HUES6 (cell line): ENCODE measurements around the gene RAP1GAP2.

ENCODE experiments used
- H3K27ac ChIP-seq: 2 replicates; pipeline ENCODE4 v1.7.0; 2013; ENCODE audit warnings: low read depth, mild to moderate bottlenecking, low read length, inconsistent platforms
- H3K27me3 ChIP-seq: 2 replicates; pipeline ENCODE4 v1.6.1; 2013; ENCODE audit warnings: low read length; ENCODE audit not compliant: control insufficient read depth, insufficient read depth
- H3K36me3 ChIP-seq: 2 replicates; pipeline ENCODE4 v1.6.1; 2013; ENCODE audit warnings: low read length; ENCODE audit not compliant: control insufficient read depth, insufficient read depth
- H3K4me1 ChIP-seq: 2 replicates; pipeline ENCODE4 v1.6.1; 2013; ENCODE audit warnings: low read length; ENCODE audit not compliant: control insufficient read depth, insufficient read depth
- H3K4me3 ChIP-seq: 2 replicates; pipeline ENCODE4 v1.5.1; 2013; ENCODE audit warnings: low read depth, low read length
- H3K9ac ChIP-seq: one replicate; pipeline ENCODE4 v1.6.1; 2013; ENCODE audit warnings: mild to moderate bottlenecking, low read length
- H3K9me3 ChIP-seq: 2 replicates; pipeline ENCODE4 v1.6.1; 2013; ENCODE audit warnings: low read depth, low read length; ENCODE audit not compliant: control insufficient read depth, insufficient read depth

Gene RAP1GAP2

DNA sequence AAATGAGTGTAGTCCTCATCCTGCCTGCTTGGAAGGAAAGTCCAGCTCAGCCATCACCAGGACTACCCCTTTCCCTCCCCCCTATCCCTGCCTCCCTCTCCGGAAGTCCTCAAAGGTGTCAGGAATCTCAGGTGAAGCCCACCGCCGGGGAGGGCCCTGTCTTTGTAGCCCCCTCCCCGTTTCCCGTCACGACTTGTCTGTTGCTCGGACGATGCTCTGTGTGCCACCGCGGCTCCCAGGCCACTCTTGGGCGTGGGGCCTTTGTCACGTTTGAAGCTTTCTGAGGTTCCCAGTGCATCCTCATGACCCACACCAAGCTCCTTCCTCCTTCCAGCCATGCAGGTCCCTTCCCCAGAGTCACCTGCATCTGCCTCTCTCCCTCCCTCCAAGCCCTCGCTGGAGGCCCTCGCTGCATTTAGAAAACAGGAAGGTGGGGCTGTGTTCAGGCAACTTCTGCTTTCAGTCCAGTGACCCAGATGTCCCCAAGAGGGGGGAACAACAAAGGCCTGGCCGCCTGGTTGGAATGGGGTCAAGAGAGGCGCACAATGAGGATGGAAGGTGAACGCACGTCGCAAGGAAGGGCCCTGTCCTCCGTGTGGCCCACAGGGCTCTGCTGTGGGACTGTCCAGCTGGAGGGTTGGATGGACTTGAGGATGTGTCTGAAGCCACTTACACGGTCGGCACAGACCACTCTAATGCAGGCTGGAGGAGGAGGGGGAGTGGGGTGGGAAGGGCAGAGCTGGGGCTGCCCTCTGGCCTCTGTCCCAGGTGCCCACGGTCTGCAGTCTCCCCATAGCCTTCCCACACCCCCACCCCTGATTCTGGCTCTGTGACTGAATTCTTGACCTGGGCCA is 207.3 kb downstream of the RAP1GAP2 start:
- no peak overlapping the region for H3K9ac ChIP-seq
- no peaks in the 10 kb centered on the region for H3K9me3 ChIP-seq
- no peak overlapping the region for H3K27ac ChIP-seq
- H3K36me3 ChIP-seq, result peaks cover 64% of the 10 kb centered on the region
- H3K27me3 ChIP-seq, result no peaks in the 10 kb centered on the region
- no peaks in the 10 kb centered on the region for H3K4me1 ChIP-seq
- H3K4me3 ChIP-seq, result no peak overlapping the region

DNA sequence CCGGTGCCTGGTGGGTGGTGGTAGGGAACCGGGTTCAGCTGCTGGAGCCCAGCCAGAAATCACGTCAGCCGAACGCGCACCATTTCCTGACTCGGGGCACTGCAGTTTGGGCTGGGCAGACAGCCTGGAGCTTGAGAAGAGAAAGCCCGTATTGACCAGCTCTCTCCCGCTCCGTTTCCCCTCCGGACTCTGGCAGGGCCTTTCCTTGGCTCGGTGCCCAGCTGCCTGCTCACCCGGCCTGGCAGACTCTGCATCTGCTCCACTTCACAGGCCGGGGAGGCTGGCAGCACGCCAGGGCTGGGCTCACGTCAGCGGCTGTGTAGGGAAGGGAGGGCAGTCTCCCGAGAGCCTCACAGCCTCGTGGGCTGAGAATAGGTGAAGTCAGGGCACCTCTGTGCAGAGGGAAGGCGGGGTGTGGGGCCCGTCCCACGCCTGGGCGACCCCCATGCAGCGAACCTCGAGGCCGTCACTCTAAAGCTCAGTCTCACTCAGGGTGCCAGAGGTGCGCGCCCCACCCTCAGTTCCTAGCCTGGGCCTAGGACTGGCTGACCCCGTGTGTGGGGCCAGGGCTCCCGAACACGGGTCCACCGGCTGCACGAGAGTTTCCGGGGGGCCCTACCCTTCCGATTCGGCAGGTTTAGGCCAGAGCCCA is 208.0 kb downstream of the RAP1GAP2 start:
- H3K27ac ChIP-seq, result no peak overlapping the region
- H3K4me3 ChIP-seq, result no peak overlapping the region
- peaks cover 65% of the 10 kb centered on the region for H3K36me3 ChIP-seq
- H3K4me1 ChIP-seq, result no peaks in the 10 kb centered on the region
- H3K27me3 ChIP-seq, result no peaks in the 10 kb centered on the region
- H3K9me3 ChIP-seq, result no peaks in the 10 kb centered on the region
- no peak overlapping the region for H3K9ac ChIP-seq

DNA sequence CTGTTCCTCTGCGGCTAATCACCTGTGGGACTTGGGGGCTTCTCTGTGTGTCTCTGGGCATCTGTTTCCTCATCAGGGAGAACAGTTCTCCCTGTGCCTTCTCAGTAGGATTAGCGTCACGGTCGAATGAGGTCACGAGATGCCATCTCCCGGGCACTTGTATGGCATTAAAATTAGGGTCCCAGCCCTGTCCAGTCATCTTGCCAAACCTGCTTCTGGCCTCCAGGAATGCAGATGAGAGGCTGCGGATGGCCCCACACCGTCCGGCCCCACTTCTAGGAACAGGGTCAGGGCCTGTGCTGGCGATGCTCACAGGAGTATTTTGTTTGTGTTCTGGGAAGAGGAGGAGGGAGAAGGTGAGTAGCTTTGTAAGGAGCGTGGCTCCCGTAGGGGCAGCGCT is 208.7 kb downstream of the RAP1GAP2 start:
- Histone ChIP-seq H3K9ac (no peak overlapping the region), H3K27ac (no peak overlapping the region), H3K4me1 (no peaks in the 10 kb centered on the region), H3K27me3 (no peaks in the 10 kb centered on the region), H3K4me3 (no peak overlapping the region), H3K9me3 (no peaks in the 10 kb centered on the region), H3K36me3 (peaks cover 68% of the 10 kb centered on the region)

- Histone ChIP-seq H3K9ac (no peak overlapping the region), H3K9me3 (no peaks in the 10 kb centered on the region), H3K27ac (no peak overlapping the region), H3K4me3 (no peak overlapping the region), H3K4me1 (no peaks in the 10 kb centered on the region), H3K36me3 (peaks cover 70% of the 10 kb centered on the region), H3K27me3 (no peaks in the 10 kb centered on the region)
Measured at GRCh38 chr17:3005696-3006095, 209.5 kb downstream of the RAP1GAP2 start.

DNA sequence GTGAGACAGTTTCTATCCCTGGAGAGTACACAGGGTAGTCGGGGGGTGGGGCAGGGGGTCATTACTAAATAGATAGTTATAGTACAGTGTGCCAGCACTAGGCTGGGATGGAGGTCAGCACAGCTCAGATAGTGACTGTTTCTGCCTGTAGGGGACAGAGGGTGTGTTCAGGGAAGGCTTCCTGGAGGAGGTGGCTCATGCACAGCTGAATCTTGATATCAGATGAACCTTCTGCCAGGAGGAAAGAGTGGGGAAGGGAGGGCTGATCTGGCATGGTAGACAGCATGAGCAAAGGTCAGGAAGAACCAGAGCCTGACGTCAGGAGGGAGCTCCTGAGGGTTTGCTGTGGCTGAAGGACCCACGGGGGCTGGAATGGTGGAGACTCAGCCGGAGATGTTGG is 210.6 kb downstream of the RAP1GAP2 start:
- no peaks in the 10 kb centered on the region for H3K9me3 ChIP-seq
- no peak overlapping the region for H3K9ac ChIP-seq
- peaks cover 71% of the 10 kb centered on the region for H3K36me3 ChIP-seq
- no peak overlapping the region for H3K27ac ChIP-seq
- no peaks in the 10 kb centered on the region for H3K27me3 ChIP-seq
- H3K4me3 ChIP-seq, result no peak overlapping the region
- no peaks in the 10 kb centered on the region for H3K4me1 ChIP-seq

- H3K27ac ChIP-seq, result no peak overlapping the region
- H3K4me1 ChIP-seq, result no peaks in the 10 kb centered on the region
- H3K4me3 ChIP-seq, result no peak overlapping the region
Measured at GRCh38 chr17:3007651-3008121, 211.4 kb downstream of the RAP1GAP2 start.

GRCh38 chr17:3008336-3009288 is 212.4 kb downstream of the RAP1GAP2 start:
- H3K4me3 ChIP-seq, result no peak overlapping the region
- H3K9ac ChIP-seq, result no peak overlapping the region
- H3K36me3 ChIP-seq, result peaks cover 60% of the 10 kb centered on the region
- no peaks in the 10 kb centered on the region for H3K27me3 ChIP-seq
- H3K9me3 ChIP-seq, result no peaks in the 10 kb centered on the region
- H3K27ac ChIP-seq, result no peak overlapping the region
- H3K4me1 ChIP-seq, result no peaks in the 10 kb centered on the region

More at GRCh38 chr17:3007651-3008121, 211.4 kb downstream of the RAP1GAP2 start:
- no peaks in the 10 kb centered on the region for H3K27me3 ChIP-seq
- no peak overlapping the region for H3K9ac ChIP-seq
- no peaks in the 10 kb centered on the region for H3K9me3 ChIP-seq
- peaks cover 68% of the 10 kb centered on the region for H3K36me3 ChIP-seq

DNA sequence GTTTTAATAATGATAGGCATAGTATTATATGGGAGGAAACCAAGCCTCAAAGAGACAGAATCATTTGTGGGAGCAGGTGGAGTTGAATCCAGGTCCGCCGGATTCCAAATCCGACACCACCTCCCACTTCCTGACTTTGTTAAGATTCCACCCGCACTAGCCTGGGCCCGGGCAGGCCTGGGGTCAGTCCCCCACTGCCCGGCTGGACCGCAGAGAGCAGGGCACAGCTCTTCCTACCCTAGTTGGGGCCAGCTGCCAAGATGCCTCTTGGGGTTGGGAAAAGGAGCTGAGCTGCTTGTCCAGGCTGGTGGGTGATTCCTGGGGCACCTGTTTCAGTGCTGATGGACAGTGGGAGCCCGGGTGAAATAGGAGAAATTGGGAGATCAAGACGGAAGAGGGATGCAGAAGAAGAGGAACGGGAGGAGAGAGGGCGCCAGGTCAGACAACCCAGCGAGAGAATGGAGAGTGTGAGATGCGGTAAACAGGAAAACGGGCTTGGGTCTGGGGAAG is 213.2 kb downstream of the RAP1GAP2 start:
- Histone ChIP-seq H3K9me3 (no peaks in the 10 kb centered on the region), H3K4me1 (no peaks in the 10 kb centered on the region), H3K27me3 (no peaks in the 10 kb centered on the region), H3K9ac (no peak overlapping the region), H3K27ac (no peak overlapping the region), H3K36me3 (peaks cover 62% of the 10 kb centered on the region), H3K4me3 (no peak overlapping the region)

DNA sequence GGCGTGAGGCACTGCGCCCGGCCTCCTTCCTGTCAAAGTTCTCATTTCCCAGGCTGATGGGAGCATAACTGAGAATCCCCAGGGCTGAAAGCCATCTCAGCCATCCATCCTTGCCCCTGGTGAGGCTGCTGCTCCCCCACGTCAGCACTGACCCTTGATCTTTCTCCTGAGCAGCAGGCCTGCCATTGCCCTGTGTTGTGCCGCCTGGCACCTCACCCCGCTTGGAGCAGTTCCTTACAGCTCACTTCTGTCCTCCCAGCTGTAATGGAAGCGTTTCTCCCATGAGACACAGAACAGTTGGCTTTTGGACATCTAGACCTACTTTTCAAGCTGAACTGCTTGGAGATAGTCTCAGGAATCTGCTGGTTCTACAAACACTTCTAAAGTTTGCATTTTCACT is 215.7 kb downstream of the RAP1GAP2 start:
- Histone ChIP-seq H3K36me3 (peaks cover 56% of the 10 kb centered on the region), H3K27me3 (no peaks in the 10 kb centered on the region), H3K9ac (no peak overlapping the region), H3K27ac (no peak overlapping the region), H3K9me3 (no peaks in the 10 kb centered on the region), H3K4me1 (no peaks in the 10 kb centered on the region), H3K4me3 (no peak overlapping the region)

DNA sequence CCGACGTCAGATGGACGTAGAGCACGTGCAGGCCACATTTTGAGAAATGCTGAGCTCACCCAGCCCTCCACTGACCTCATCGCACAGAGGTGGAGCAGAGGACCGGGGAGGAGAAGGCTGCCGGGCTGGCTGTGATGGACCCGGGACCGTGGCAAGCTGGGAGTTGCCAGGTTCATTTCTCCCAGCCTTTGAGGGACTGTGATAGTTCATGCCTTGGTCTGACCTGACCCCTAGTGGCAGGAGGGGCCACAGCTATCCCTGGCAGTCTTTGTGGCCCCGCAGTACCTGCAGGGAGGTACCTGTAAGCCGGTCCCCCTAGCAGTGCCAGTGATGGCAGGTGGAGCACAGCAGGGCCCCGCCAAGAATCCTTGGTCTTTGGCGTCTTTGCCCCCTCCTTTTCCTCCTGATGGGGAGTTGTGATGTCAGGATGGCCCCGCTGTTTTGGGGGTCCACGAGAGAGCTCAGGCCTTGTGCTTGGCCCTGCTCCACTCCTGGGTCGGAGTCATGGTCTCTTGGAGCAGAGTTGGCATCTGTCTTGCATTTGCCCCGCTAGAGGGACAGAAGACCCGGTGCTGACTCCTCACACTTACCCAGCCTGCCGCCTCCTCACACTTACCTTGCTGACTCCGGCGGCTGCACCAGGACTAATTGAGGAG is 216.8 kb downstream of the RAP1GAP2 start:
- Histone ChIP-seq H3K27ac (no peak overlapping the region), H3K9ac (no peak overlapping the region), H3K9me3 (no peaks in the 10 kb centered on the region), H3K36me3 (peaks cover 55% of the 10 kb centered on the region), H3K27me3 (no peaks in the 10 kb centered on the region), H3K4me3 (no peak overlapping the region), H3K4me1 (no peaks in the 10 kb centered on the region)
